Hepatocyte (in vitro differentiated cells): ENCODE measurements around the gene INO80C. TPM values are rescaled to one million over a fixed set of nuclear protein-coding genes. Genes with fewer than 3 reads are reported as not detected.
A peak's percentile ranks its signal among the peaks of the same experiment; 100 is the strongest.
"Not testable (repeated sequence)": the region's sequence is repeated elsewhere in the genome, so short reads cannot be mapped to it uniquely, and the experiment has no call there.

ENCODE experiments used
- DNase-seq: peaks from one replicate; pipeline ENCODE4 v3.0.0-alpha.2; 2016; ENCODE audit warnings: low spot score
- H2AFZ ChIP-seq: fragments of 200-600 bp; sonication (generic); 2 replicates; pipeline ENCODE4 v1.6.0; 2016; ENCODE audit warnings: antibody characterized with exemption, mild to moderate bottlenecking
- H3K27ac ChIP-seq: fragments of 200-600 bp; sonication (generic); 2 replicates; pipeline ENCODE4 v1.5.1; 2016; ENCODE audit warnings: mild to moderate bottlenecking
- H3K27me3 ChIP-seq: fragments of 200-600 bp; sonication (generic); 2 replicates; pipeline ENCODE4 v1.6.1; 2016
- H3K36me3 ChIP-seq: fragments of 200-600 bp; sonication (generic); replicated peaks from 2 replicates; pipeline ENCODE4 v1.5.1; 2016; ENCODE audit warnings: low read depth; ENCODE audit not compliant: insufficient read depth
- H3K4me1 ChIP-seq: fragments of 200-600 bp; sonication (generic); 2 replicates; pipeline ENCODE4 v1.5.1; 2016; ENCODE audit warnings: mild to moderate bottlenecking, moderate library complexity; ENCODE audit not compliant: insufficient read depth
- H3K4me2 ChIP-seq: fragments of 200-600 bp; sonication (generic); 2 replicates; pipeline ENCODE4 v1.6.0; 2016
- H3K4me3 ChIP-seq: fragments of 200-600 bp; sonication (generic); 2 replicates; pipeline ENCODE4 v1.5.1; 2016; ENCODE audit warnings: mild to moderate bottlenecking
- H3K79me2 ChIP-seq: fragments of 200-600 bp; sonication (generic); 2 replicates; pipeline ENCODE4 v1.6.0; 2017; ENCODE audit warnings: mild to moderate bottlenecking
- H3K9me2 ChIP-seq: fragments of 200-600 bp; sonication (generic); replicated peaks from 2 replicates; pipeline ENCODE4 v1.6.0; 2017; ENCODE audit warnings: mild to moderate bottlenecking; ENCODE audit not compliant: insufficient read depth
- H3K9me3 ChIP-seq: fragments of 200-600 bp; sonication (generic); 2 replicates; pipeline ENCODE4 v1.5.1; 2016; ENCODE audit warnings: low read depth, mild to moderate bottlenecking
- H4K20me1 ChIP-seq: fragments of 200-600 bp; sonication (generic); 2 replicates; pipeline ENCODE4 v1.6.0; 2016; ENCODE audit warnings: mild to moderate bottlenecking; ENCODE audit not compliant: insufficient read depth, poor library complexity, severe bottlenecking
- CTCF ChIP-seq: fragments of 200-600 bp; sonication (generic); IDR thresholded peaks from 2 replicates; pipeline ENCODE4 v1.5.1; 2016; ENCODE audit warnings: antibody characterized with exemption, mild to moderate bottlenecking; ENCODE audit not compliant: poor library complexity
- EZH2 ChIP-seq: fragments of 200-600 bp; sonication (generic); IDR thresholded peaks from 2 replicates; pipeline ENCODE4 v1.6.1; 2016; ENCODE audit warnings: antibody characterized with exemption, mild to moderate bottlenecking, borderline replicate concordance
- EZH2phosphoT487 ChIP-seq: fragments of 200-600 bp; sonication (generic); IDR thresholded peaks from one replicate; pipeline ENCODE4 v1.6.1; 2018; ENCODE audit warnings: antibody characterized with exemption, mild to moderate bottlenecking, low read depth, moderate library complexity; ENCODE audit not compliant: unreplicated experiment, severe bottlenecking
- WGBS: methylation state at CpG from one replicate; pipeline ENCODE4 v1.1.6; 2016; ENCODE audit warnings: low lambda C conversion rate; ENCODE audit errors: missing lambda C conversion rate; 5-methylcytosine and 5-hydroxymethylcytosine counted together
- polyA plus RNA-seq: library from polyadenylated mRNA; unstranded; fragments of >200 nt; fragmentation: Nextera tagmentation; extraction: Ambion mirVana; gene quantifications from 2 replicates; pipeline ENCODE4 v1.2.1, GENCODE V29; 2016
- total RNA-seq: library from RNA; depleted of rRNA; stranded (reverse); fragments of >200 nt; gene quantifications from 2 replicates; pipeline ENCODE4 v1.2.3, GENCODE V29; 2014

Gene INO80C
- total and polyA plus RNA-seq, 2 experiments from 2014 or later, result 16.5 to 25.1 TPM

- Histone ChIP-seq H3K36me3 (no peaks in the 10 kb centered on the region), H3K27me3 (no peaks in the 10 kb centered on the region), H3K27ac (no peak overlapping the region), H3K9me3 (no peaks in the 10 kb centered on the region), H3K9me2 (no peaks in the 10 kb centered on the region), H3K79me2 (peaks cover 83% of the 10 kb centered on the region), H3K4me3 (no peak overlapping the region), H3K4me1 (peaks cover 1% of the 10 kb centered on the region), H4K20me1 (no peaks in the 10 kb centered on the region), H2AFZ (no peak overlapping the region), H3K4me2 (no peak overlapping the region)
- WGBS, result 64% methylated on average over 10 of the region's 10 CpGs
- no peak for TF ChIP-seq CTCF
- TF ChIP-seq EZH2, result no peak
- no peak for TF ChIP-seq EZH2phosphoT487
- no peak for DNase-seq
These were observed 6.7 kb downstream of the INO80C start for GRCh38 chr18:35490894-35491699.

GRCh38 chr18:35489913-35490490 is 7.8 kb downstream of the INO80C start:
- no peak overlapping the region for H3K27ac ChIP-seq
- no peak for TF ChIP-seq EZH2phosphoT487
- no peak for TF ChIP-seq CTCF
- H3K9me2 ChIP-seq, result no peaks in the 10 kb centered on the region
- H3K4me3 ChIP-seq, result no peak overlapping the region
- no peaks in the 10 kb centered on the region for H3K27me3 ChIP-seq
- no peaks in the 10 kb centered on the region for H3K4me1 ChIP-seq
- H4K20me1 ChIP-seq, result no peaks in the 10 kb centered on the region
- no peak overlapping the region for H3K4me2 ChIP-seq
- no peak for DNase-seq
- no peak overlapping the region for H2AFZ ChIP-seq
- 83% methylated on average over 7 of the region's 7 CpGs for WGBS
- no peaks in the 10 kb centered on the region for H3K36me3 ChIP-seq
- H3K79me2 ChIP-seq, result peaks cover 83% of the 10 kb centered on the region
- H3K9me3 ChIP-seq, result no peaks in the 10 kb centered on the region

- peaks cover 83% of the 10 kb centered on the region for H3K79me2 ChIP-seq
- not testable (repeated sequence) for H2AFZ ChIP-seq, H3K4me2 ChIP-seq, H3K27me3 ChIP-seq, H3K27ac ChIP-seq, H3K9me2 ChIP-seq, H4K20me1 ChIP-seq, H3K9me3 ChIP-seq, H3K36me3 ChIP-seq, H3K4me3 ChIP-seq, DNase-seq, H3K4me1 ChIP-seq
- 87% methylated on average over 3 of the region's 3 CpGs for WGBS
These were observed 8.5 kb downstream of the INO80C start for GRCh38 chr18:35489281-35489680.

GRCh38 chr18:35488396-35488795 is 9.4 kb downstream of the INO80C start:
- H3K27me3 ChIP-seq, H3K4me1 ChIP-seq, H3K36me3 ChIP-seq, H3K27ac ChIP-seq, DNase-seq, H3K4me3 ChIP-seq, H3K9me3 ChIP-seq, H4K20me1 ChIP-seq, H3K4me2 ChIP-seq, H2AFZ ChIP-seq, H3K9me2 ChIP-seq: not testable (repeated sequence)
- peaks cover 83% of the 10 kb centered on the region for H3K79me2 ChIP-seq
- 100% methylated on average over 2 of the region's 2 CpGs for WGBS

- WGBS, result 85% methylated on average over 4 of the region's 4 CpGs
- H3K9me3 ChIP-seq, H3K4me1 ChIP-seq, H2AFZ ChIP-seq, H4K20me1 ChIP-seq, H3K27me3 ChIP-seq, DNase-seq, H3K4me3 ChIP-seq, H3K36me3 ChIP-seq, H3K9me2 ChIP-seq: not testable (repeated sequence)
- H3K4me2 ChIP-seq, result peak overlapping the region; percentile 24
- peaks cover 79% of the 10 kb centered on the region for H3K79me2 ChIP-seq
- peak overlapping the region; percentile 59 for H3K27ac ChIP-seq
These were observed 10.2 kb downstream of the INO80C start for GRCh38 chr18:35487525-35487924.
